ENCODE measurements around the gene GREB1. TPM values are rescaled to one million over a fixed set of nuclear protein-coding genes. Genes with fewer than 3 reads are reported as not detected.

The GREB1 gene
- total RNA-seq, 1 experiment from 2014 or later = 2.8 TPM

GRCh38 chr2:11661891-11662435 lies 128.1 kb downstream of the GREB1 start:
- no peak for DNase-seq (ENCODE audit: low spot score)

GRCh38 chr2:11662882-11663281 lies 129.0 kb downstream of the GREB1 start:
- DNase-seq (ENCODE audit: low spot score) = no peak

GRCh38 chr2:11663427-11663826 lies 129.6 kb downstream of the GREB1 start:
- no peak for DNase-seq (ENCODE audit: low spot score)

- DNase-seq (ENCODE audit: low spot score) = no peak
These were observed 131.2 kb downstream of the GREB1 start for GRCh38 chr2:11665028-11665427.

- no peak for DNase-seq (ENCODE audit: low spot score)
These were observed 131.9 kb downstream of the GREB1 start for GRCh38 chr2:11665510-11666362.

GRCh38 chr2:11667194-11667593 lies 133.3 kb downstream of the GREB1 start:
- DNase-seq (ENCODE audit: low spot score) = no peak

- no peak for DNase-seq (ENCODE audit: low spot score)
These were observed 134.2 kb downstream of the GREB1 start for GRCh38 chr2:11667866-11668637.

GRCh38 chr2:11669454-11670291 lies 135.8 kb downstream of the GREB1 start, which contains the start of gene NTSR2:
Gene NTSR2 (minus strand): TSS chr2:11670195. CDS start chr2:11670129, 66 bp downstream.
- DNase-seq (ENCODE audit: low spot score) = no peak

GRCh38 chr2:11672407-11672806 lies 138.6 kb downstream of the GREB1 start:
- no peak for DNase-seq (ENCODE audit: low spot score)

GRCh38 chr2:11674983-11675382 lies 141.1 kb downstream of the GREB1 start:
- no peak for DNase-seq (ENCODE audit: low spot score)

- no peak for DNase-seq (ENCODE audit: low spot score)
These were observed 141.7 kb downstream of the GREB1 start for GRCh38 chr2:11675423-11676112.

- no peak for DNase-seq (ENCODE audit: low spot score)
These were observed 142.8 kb downstream of the GREB1 start for GRCh38 chr2:11676640-11677039.

- no peak for DNase-seq (ENCODE audit: low spot score)
These were observed 143.6 kb downstream of the GREB1 start for GRCh38 chr2:11677136-11678055.

GRCh38 chr2:11678306-11678960 lies 144.6 kb downstream of the GREB1 start:
- no peak for DNase-seq (ENCODE audit: low spot score)

- no peak for DNase-seq (ENCODE audit: low spot score)
These were observed 145.2 kb downstream of the GREB1 start for GRCh38 chr2:11679016-11679415.

GRCh38 chr2:11679486-11680181 lies 145.8 kb downstream of the GREB1 start:
- DNase-seq (ENCODE audit: low spot score) = no peak

GRCh38 chr2:11680182-11680900 lies 146.5 kb downstream of the GREB1 start:
- no peak for DNase-seq (ENCODE audit: low spot score)
